Ramos (cell line): ENCODE measurements around the gene KATNAL1.

ENCODE experiments used
- in situ Hi-C: fragments of 300-500 bp; cut with MboI; formaldehyde crosslinking; loops from one replicate; pipeline ENCODE4 v1.14.3; 2022; ENCODE audit warnings: low sequenced_read_pairs; ENCODE audit not compliant: unreplicated experiment

The KATNAL1 gene

GRCh38 chr13:30334663-30335386 is 27.5 kb upstream of the KATNAL1 start:
- in situ Hi-C loops: loop anchor here (10.0 kb wide), 1 partner anchor 200 kb away; no protein-coding TSS in a partner anchor

- in situ Hi-C loops: loop anchor here (10.0 kb wide), 1 partner anchor 199 kb away; no protein-coding TSS in a partner anchor
Observed at GRCh38 chr13:30333616-30334015, 26.3 kb upstream of the KATNAL1 start.

- in situ Hi-C loops: loop anchor here (10.0 kb wide), 1 partner anchor 198 kb away; no protein-coding TSS in a partner anchor
Observed at GRCh38 chr13:30332456-30333143, 25.2 kb upstream of the KATNAL1 start.

- in situ Hi-C loops: loop anchor here (10.0 kb wide), 1 partner anchor 197 kb away; no protein-coding TSS in a partner anchor
Observed at GRCh38 chr13:30331331-30331771, 24.0 kb upstream of the KATNAL1 start.

- in situ Hi-C loops: no loop called here
Observed at GRCh38 chr13:30329009-30329585, 21.7 kb upstream of the KATNAL1 start.

GRCh38 chr13:30325668-30326067 is 18.3 kb upstream of the KATNAL1 start:
- in situ Hi-C loops: no loop called here

- in situ Hi-C loops: no loop called here
Observed at GRCh38 chr13:30323524-30323923, 16.2 kb upstream of the KATNAL1 start.

GRCh38 chr13:30322428-30322827 is 15.1 kb upstream of the KATNAL1 start:
- in situ Hi-C loops: no loop called here

- in situ Hi-C loops: no loop called here
Observed at GRCh38 chr13:30321256-30321655, 13.9 kb upstream of the KATNAL1 start.

- in situ Hi-C loops: no loop called here
Observed at GRCh38 chr13:30319655-30320054, 12.3 kb upstream of the KATNAL1 start.

GRCh38 chr13:30319130-30319529 is 11.8 kb upstream of the KATNAL1 start:
- in situ Hi-C loops: no loop called here

GRCh38 chr13:30318026-30318425 is 10.7 kb upstream of the KATNAL1 start:
- in situ Hi-C loops: no loop called here

GRCh38 chr13:30314562-30314961 is 7.2 kb upstream of the KATNAL1 start:
- in situ Hi-C loops: no loop called here

GRCh38 chr13:30314069-30314468 is 6.7 kb upstream of the KATNAL1 start:
- in situ Hi-C loops: no loop called here

- in situ Hi-C loops: no loop called here
Observed at GRCh38 chr13:30313311-30313710, 6.0 kb upstream of the KATNAL1 start.

GRCh38 chr13:30312904-30313303 is 5.6 kb upstream of the KATNAL1 start:
- in situ Hi-C loops: no loop called here

GRCh38 chr13:30308548-30308947 is 1.2 kb upstream of the KATNAL1 start:
- in situ Hi-C loops: no loop called here

GRCh38 chr13:30307971-30308290 is 580 bp upstream of the KATNAL1 start:
- in situ Hi-C loops: no loop called here

- in situ Hi-C loops: no loop called here
Observed at GRCh38 chr13:30306762-30307193, 573 bp downstream of the KATNAL1 start.

GRCh38 chr13:30305456-30305970 is 1.8 kb downstream of the KATNAL1 start:
- in situ Hi-C loops: no loop called here

- in situ Hi-C loops: no loop called here
Observed at GRCh38 chr13:30303269-30303668, 4.1 kb downstream of the KATNAL1 start.
